Esophagus (tissue), 2 donors: ENCODE measurements around the gene RUBCNL. TPM values are rescaled to one million over a fixed set of nuclear protein-coding genes. Genes with fewer than 3 reads are reported as not detected.

Experiments
- H3K27ac ChIP-seq, 2 donors: one replicate each; pipeline ENCODE4 v1.5.1; 2013; ENCODE audit warnings: low read depth in 2 of 2, mild to moderate bottlenecking in 2 of 2, inconsistent platforms in 1 of 2, low read length in 1 of 2, moderate library complexity in 1 of 2
- H3K27me3 ChIP-seq, 2 donors: one replicate each; pipeline ENCODE4 v1.6.1; 2013; ENCODE audit warnings: low read length in 2 of 2, control low read depth in 1 of 2, mild to moderate bottlenecking in 1 of 2; ENCODE audit not compliant: insufficient read depth in 2 of 2, control insufficient read depth in 1 of 2
- H3K36me3 ChIP-seq, 2 donors: one replicate each; pipeline ENCODE4 v1.6.1; 2013; ENCODE audit warnings: low read length in 1 of 2; ENCODE audit not compliant: control insufficient read depth in 2 of 2, insufficient read depth in 2 of 2
- H3K4me1 ChIP-seq, 2 donors: one replicate each; pipeline ENCODE4 v1.6.1; 2013; ENCODE audit warnings: low read length in 1 of 2; ENCODE audit not compliant: control insufficient read depth in 2 of 2, insufficient read depth in 2 of 2
- H3K4me3 ChIP-seq, 2 donors: one replicate each; pipeline ENCODE4 v1.5.1; 2013; ENCODE audit warnings: low read length in 2 of 2, mild to moderate bottlenecking in 2 of 2, low read depth in 1 of 2, moderate library complexity in 1 of 2
- H3K9me3 ChIP-seq, 2 donors: one replicate each; pipeline ENCODE4 v1.6.1; 2013; ENCODE audit warnings: mild to moderate bottlenecking in 2 of 2, low read depth in 1 of 2, low read length in 1 of 2, moderate library complexity in 1 of 2; ENCODE audit not compliant: control insufficient read depth in 2 of 2, insufficient read depth in 1 of 2
- WGBS, 2 donors: extraction: QIAGEN DNeasy Blood & Tissue Kit; methylation state at CpG; one replicate each; pipeline ENCODE4 v1.1.7; 2013; 5-methylcytosine and 5-hydroxymethylcytosine counted together
- polyA plus RNA-seq, 2 donors: library from polyadenylated mRNA; stranded (reverse); fragments of 200-250 nt; gene quantifications; one replicate each; pipeline ENCODE4 v1.2.3, GENCODE V29; 2013
- donor health status: healthy with polysubstance abuse.
- donor health status: Bipolar disorder and iron deficiency.

Gene RUBCNL
- polyA plus RNA-seq, 2 donors, result 0.26 to 0.28 TPM

DNA sequence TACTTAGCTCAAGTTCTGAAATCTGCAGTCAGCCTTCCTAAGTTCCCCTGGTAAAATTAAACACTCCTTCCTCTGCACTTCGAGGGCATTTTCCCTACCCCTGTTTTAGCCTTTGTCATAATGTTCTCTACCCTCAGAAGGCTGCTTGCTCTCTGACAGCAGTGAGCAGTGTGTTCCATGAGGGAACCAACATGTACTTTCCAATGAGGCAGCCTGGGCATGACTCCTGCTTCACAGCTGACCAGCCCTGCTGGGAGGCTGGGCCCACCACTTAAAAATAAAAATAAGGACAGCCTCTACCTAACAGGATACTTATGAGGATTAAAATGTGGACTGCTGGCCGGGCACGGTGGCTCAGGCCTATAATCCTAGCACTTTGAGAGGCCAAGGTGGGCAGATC lies 26.4 kb downstream of the RUBCNL start:
- 91 to 93% methylated on average over 3 of the region's 3 CpGs for WGBS, 2 donors
- Histone ChIP-seq H3K4me3 (no peak overlapping the region), H3K4me1 (no peaks in the 10 kb centered on the region), H3K9me3 (no peaks in the 10 kb centered on the region), H3K36me3 (no peaks in the 10 kb centered on the region), H3K27me3 (no peaks in the 10 kb centered on the region), H3K27ac (no peak overlapping the region)

DNA sequence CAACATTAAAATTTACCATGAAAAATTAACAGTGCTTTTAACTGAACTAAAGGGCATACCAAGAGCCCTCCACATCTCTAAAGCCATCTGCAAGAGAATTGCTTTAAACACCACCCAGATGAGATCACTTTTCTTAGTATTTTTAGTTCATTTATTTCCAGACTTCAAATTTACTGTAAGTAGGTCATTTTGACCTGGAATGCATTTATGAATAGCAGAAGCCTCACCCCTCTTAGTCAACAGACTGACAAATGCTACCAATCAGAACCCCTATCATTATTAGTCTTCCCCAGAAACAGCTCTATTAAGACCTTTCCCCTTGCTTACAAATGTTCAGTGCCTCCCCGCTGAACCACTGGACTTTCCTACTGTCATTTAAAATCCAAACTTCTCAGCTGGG lies 27.3 kb downstream of the RUBCNL start:
- Histone ChIP-seq H3K9me3 (no peaks in the 10 kb centered on the region), H3K4me3 (no peak overlapping the region), H3K36me3 (no peaks in the 10 kb centered on the region), H3K27me3 (no peaks in the 10 kb centered on the region), H3K4me1 (no peaks in the 10 kb centered on the region), H3K27ac (no peak overlapping the region)
- 55 to 65% methylated on average over 1 of the region's 1 CpG for WGBS, 2 donors

DNA sequence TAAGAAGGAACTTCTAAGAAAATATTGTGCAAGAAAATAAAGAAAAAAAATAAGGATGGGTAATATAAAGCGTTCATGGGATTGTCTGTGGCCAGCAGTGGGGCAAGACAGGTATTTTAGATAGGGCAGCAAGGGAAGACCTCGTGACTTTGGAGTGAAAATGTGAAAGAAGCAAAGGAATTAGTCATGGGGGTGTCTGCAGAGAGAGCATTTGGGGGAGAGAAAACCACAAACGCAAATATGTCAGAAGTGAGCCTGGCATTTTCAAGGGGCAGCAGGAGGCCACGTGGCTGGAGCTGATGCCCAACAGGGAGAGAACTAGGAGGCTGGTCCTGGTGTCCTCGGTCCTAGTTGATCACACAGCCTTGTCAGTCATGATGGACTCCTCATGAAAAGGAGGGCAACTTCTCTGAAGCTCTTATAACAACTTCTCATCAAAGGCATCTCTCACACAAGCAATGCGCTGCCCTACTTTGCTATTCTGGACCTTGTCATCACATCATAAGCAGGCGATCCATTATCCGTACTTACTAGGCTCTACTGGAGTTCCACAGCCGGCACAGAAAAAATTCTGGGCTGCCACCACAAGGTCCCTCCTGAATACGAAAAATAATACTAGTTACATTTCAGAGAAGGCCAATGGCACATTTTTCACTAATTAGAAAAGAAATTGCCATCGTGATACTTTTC lies 31.0 kb downstream of the RUBCNL start:
- H3K9me3 ChIP-seq, result no peaks in the 10 kb centered on the region
- WGBS, 2 donors, result 90 to 91% methylated on average over 11 of the region's 11 CpGs
- no peaks in the 10 kb centered on the region for H3K36me3 ChIP-seq
- H3K4me3 ChIP-seq, result no peak overlapping the region
- H3K4me1 ChIP-seq, result no peaks in the 10 kb centered on the region
- H3K27me3 ChIP-seq, result no peaks in the 10 kb centered on the region
- H3K27ac ChIP-seq, result no peak overlapping the region

DNA sequence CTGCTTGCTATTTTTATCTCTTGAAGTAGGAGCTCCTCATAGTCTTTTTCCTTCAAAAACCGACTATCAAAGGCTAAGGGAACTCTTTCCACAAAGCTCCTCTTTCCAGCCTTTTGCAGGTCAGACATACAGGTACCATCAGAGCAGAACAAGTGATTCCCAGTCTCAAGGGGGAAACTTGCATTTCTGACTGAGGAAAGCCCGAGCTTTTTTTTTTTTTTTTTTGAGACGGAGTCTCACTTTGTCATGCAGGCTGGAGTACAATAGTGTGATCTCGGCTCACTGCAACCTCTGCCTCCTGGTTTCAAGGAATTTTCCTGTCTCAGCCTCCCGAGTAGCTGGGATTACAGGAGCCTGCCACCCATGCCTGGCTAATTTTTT lies 32.0 kb downstream of the RUBCNL start:
- Histone ChIP-seq H3K36me3 (no peaks in the 10 kb centered on the region), H3K27me3 (no peaks in the 10 kb centered on the region), H3K4me1 (no peaks in the 10 kb centered on the region), H3K4me3 (no peak overlapping the region), H3K9me3 (no peaks in the 10 kb centered on the region), H3K27ac (no peak overlapping the region)
- WGBS, 2 donors, result 62 to 73% methylated on average over 5 of the region's 5 CpGs

DNA sequence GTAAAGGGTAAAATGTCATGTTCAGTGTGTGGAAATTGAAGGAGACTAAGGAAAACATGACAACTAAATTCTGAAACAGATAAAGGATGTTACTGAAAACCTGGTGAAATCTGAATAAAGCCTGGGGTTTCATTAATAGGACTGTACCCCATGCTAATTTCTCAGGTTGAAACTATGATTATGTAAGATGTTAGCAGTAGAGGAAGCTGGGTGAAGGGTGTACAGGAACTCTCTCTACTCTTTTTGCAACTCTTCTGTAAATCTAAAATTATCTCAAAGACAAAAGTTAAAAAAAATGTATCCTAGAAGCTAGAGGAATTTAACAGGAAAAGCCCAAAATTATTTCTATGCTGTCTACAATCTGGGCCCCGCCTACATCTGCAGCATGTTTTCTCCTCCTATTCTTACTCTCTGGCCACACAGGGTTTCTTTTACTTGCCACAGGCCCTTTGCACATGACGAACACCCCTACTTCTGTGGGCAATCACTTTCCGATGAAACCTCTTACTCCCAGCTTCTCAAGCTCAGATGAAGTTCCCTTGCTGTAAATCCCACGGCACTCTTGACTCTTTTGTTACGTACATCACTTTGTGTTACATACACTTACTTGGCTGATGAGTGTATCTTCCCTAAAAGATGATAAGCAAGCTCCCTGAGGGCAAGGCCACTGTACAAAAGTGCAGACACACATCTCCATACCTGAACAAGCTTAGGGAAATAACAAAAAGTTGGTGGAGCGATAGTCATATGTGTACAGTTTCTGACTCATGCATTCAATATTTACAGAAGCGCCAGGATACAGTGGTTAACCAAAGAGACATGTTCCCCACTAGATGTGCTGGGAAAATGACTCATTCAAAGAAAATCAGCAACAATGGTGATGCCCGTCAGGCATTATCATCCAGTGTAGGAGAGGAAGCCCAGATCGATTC lies 32.6 kb downstream of the RUBCNL start:
- H3K4me1 ChIP-seq, result no peaks in the 10 kb centered on the region
- WGBS, 2 donors, result 50 to 73% methylated on average over 9 of the region's 9 CpGs
- no peaks in the 10 kb centered on the region for H3K9me3 ChIP-seq
- no peak overlapping the region for H3K4me3 ChIP-seq
- H3K27ac ChIP-seq, result no peak overlapping the region
- no peaks in the 10 kb centered on the region for H3K36me3 ChIP-seq
- H3K27me3 ChIP-seq, result no peaks in the 10 kb centered on the region

DNA sequence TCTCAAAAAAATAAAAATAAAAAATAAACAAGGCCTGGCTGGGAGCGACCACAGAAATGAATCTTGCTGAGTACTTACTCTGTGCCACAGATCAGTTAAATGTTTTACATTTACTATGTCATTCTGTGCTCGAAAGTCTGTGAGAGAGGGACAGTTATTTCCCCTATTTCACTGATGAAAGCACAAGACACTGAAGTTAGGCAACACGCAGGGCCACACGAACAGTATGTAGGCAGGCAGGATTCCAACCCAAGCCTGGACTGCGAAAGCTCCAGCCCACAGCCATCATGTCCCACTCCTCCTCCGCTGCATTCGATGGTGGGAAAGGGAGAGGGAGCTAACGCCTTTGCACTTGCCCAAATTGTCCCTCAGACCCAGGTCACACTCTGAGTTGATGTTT lies 34.2 kb downstream of the RUBCNL start:
- Histone ChIP-seq H3K4me3 (no peak overlapping the region), H3K27ac (no peak overlapping the region), H3K9me3 (no peaks in the 10 kb centered on the region), H3K4me1 (no peaks in the 10 kb centered on the region), H3K27me3 (no peaks in the 10 kb centered on the region), H3K36me3 (no peaks in the 10 kb centered on the region)
- 88 to 89% methylated on average over 8 of the region's 8 CpGs for WGBS, 2 donors

DNA sequence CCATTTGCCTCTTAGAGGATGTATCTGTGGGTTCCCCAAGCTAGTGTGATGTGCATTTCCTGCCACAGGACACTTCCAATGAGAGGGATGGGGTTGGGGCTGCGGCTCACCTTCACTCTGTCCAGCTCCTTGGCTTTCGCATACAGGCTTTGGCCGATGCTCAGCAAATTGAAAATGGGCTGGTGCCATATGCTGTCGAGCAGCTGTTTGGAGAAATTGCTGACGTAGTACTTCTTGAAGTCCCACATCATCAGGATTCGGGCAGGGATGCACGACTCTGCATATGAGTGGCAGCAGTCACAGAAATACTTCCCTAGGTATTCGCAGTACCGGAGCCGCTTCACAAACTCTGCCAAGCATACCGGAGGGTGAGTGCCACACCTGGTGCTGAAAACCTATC lies 37.0 kb downstream of the RUBCNL start:
- 92 to 94% methylated on average over 11 of the region's 11 CpGs for WGBS, 2 donors
- no peak overlapping the region for H3K4me3 ChIP-seq

DNA sequence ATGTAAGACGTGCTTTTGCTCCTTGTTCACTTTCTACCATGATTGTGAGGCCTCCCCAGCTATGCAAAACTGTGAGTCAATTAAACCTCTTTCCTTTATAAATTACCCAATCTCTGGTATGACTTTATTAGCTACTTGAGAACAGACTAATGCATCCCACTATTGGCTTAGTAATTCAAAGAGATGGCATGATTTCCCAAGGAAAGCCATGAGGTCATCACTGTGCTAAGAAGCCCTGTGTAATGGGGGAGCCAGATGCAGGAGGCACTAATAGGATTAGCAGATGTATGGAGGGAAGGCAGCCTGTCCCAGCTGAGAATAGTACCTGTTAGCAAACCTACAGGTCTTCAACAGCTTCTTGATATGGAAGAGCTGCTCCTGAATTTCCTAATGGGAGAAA lies 38.1 kb downstream of the RUBCNL start:
- Histone ChIP-seq H3K27ac (no peak overlapping the region), H3K36me3 (no peaks in the 10 kb centered on the region), H3K27me3 (peaks cover 0 to 2% of the 10 kb centered on the region in 2 donors), H3K4me3 (no peak overlapping the region), H3K4me1 (no peaks in the 10 kb centered on the region), H3K9me3 (no peaks in the 10 kb centered on the region)
- 83 to 84% methylated on average over 1 of the region's 1 CpG for WGBS, 2 donors

More for the DNA sequence above, 37.0 kb downstream of the RUBCNL start:
- Histone ChIP-seq H3K27ac (no peak overlapping the region), H3K36me3 (no peaks in the 10 kb centered on the region), H3K9me3 (no peaks in the 10 kb centered on the region), H3K27me3 (no peaks in the 10 kb centered on the region), H3K4me1 (no peaks in the 10 kb centered on the region)

DNA sequence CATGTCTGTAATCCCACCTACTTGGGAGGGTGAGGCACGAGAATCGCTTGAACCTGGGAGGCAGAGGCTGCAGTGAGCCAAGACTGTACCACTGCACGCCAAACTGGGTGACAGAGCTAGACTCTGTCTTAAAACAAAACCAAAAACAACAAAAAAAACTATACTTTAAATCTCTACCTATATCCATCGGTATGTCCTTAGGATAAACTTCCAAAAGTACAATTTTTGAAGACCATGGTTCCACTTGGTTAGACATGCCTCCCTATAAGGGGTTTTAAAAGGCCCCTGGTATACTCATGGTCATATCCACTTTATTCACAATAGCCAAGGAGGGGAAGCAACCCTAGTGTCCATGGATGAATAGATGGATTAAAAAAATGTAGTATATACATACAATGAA lies 39.8 kb downstream of the RUBCNL start:
- 90 to 96% methylated on average over 4 of the region's 4 CpGs for WGBS, 2 donors
- Histone ChIP-seq H3K36me3 (no peaks in the 10 kb centered on the region), H3K4me1 (no peaks in the 10 kb centered on the region), H3K4me3 (no peak overlapping the region), H3K27ac (no peak overlapping the region), H3K9me3 (no peaks in the 10 kb centered on the region), H3K27me3 (peaks cover 0 to 2% of the 10 kb centered on the region in 2 donors)
